ENCODE results near the gene FRMD8.

DNA sequence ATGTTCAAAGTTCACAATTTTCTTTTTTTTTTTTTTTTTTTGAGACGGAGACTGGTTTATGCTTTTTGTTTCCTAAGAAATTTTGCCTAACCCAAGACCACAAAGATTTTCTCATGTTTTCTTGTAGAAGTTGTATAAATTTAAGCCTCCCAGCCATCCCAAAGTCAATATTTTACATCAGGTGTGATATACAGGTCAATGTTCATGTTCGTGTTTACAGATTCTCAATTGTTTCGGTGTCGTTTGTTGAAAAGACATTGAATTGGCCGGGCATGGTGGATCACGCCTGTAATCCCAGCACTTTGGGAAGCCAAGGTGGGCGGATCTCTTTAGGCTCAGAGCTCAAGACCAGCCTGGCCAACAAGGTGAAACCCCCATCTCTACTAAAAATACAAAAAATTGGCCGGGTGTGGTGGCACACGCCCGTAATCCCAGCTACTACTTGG lies 15.4 kb downstream of the FRMD8 start:
- no peak for TF ChIP-seq CTCF (conservative IDR thresholded peaks at IDR 0.05; ENCODE audit: low read depth in 2 of 2)
- TF ChIP-seq CREB1 (CRISPR knock-in tag; IDR thresholded peaks at IDR 0.05; ENCODE audit: low read depth) = no peak
- no peak for TF ChIP-seq ETS1 (IDR thresholded peaks at IDR 0.05)
- no peak for TF ChIP-seq ZNF114 (CRISPR knock-in tag; IDR thresholded peaks at IDR 0.05)
